Neural progenitor cell (in vitro differentiated cells): ENCODE results near the gene COL23A1. TPM values are rescaled to one million over a fixed set of nuclear protein-coding genes. Genes with fewer than 3 reads are reported as not detected.

Experiments used
- DNase-seq: peaks from one replicate; pipeline ENCODE4 v3.0.0-alpha.2; 2016; ENCODE audit warnings: low spot score
- H2AFZ ChIP-seq: fragments of 200-600 bp; sonication (generic); replicated peaks from 2 replicates; pipeline ENCODE4 v1.6.1; 2016; ENCODE audit warnings: antibody characterized with exemption
- H3F3A ChIP-seq: fragments of 200-600 bp; sonication (generic); 2 replicates; pipeline ENCODE4 v1.6.1; 2016; ENCODE audit warnings: antibody characterized with exemption, low read depth
- H3K27ac ChIP-seq: fragments of 200-600 bp; sonication (generic); 2 replicates; pipeline ENCODE4 v1.5.1; 2016; ENCODE audit warnings: mild to moderate bottlenecking
- H3K27me3 ChIP-seq: fragments of 200-600 bp; sonication (generic); 2 replicates; pipeline ENCODE4 v1.6.1; 2016; ENCODE audit warnings: mild to moderate bottlenecking, moderate library complexity
- H3K36me3 ChIP-seq: fragments of 200-600 bp; sonication (generic); 2 replicates; pipeline ENCODE4 v1.5.1; 2016
- H3K4me1 ChIP-seq: fragments of 200-600 bp; sonication (generic); 2 replicates; pipeline ENCODE4 v1.6.1; 2016; ENCODE audit warnings: mixed run types
- H3K4me2 ChIP-seq: fragments of 200-600 bp; sonication (generic); 2 replicates; pipeline ENCODE4 v1.6.1; 2016
- H3K4me3 ChIP-seq: fragments of 200-600 bp; sonication (generic); 2 replicates; pipeline ENCODE4 v1.5.1; 2016
- H3K79me2 ChIP-seq: fragments of 200-600 bp; sonication (generic); 2 replicates; pipeline ENCODE4 v1.6.1; 2016; ENCODE audit warnings: low read depth
- H3K9ac ChIP-seq: fragments of 200-600 bp; sonication (generic); 2 replicates; pipeline ENCODE4 v1.6.1; 2016
- H3K9me3 ChIP-seq: fragments of 200-600 bp; sonication (generic); 2 replicates; pipeline ENCODE4 v1.5.1; 2016; ENCODE audit warnings: low read depth
- H4K20me1 ChIP-seq: fragments of 200-600 bp; sonication (generic); 2 replicates; pipeline ENCODE4 v1.6.1; 2016; ENCODE audit warnings: low read depth
- H3K27ac Mint-ChIP-seq: 3 replicates; pipeline ENCODE4 v1.8.0; 2021; ENCODE audit warnings: mixed read lengths
- H3K27me3 Mint-ChIP-seq: 2 replicates; pipeline ENCODE4 v1.8.0; 2022; ENCODE audit warnings: low read depth, mild to moderate bottlenecking, inconsistent platforms, moderate library complexity, mixed read lengths; ENCODE audit not compliant: insufficient read depth
- H3K36me3 Mint-ChIP-seq: 3 replicates; pipeline ENCODE4 v1.8.0; 2021; ENCODE audit warnings: mixed read lengths
- H3K4me1 Mint-ChIP-seq: 3 replicates; pipeline ENCODE4 v1.8.0; 2021; ENCODE audit warnings: mixed read lengths
- H3K4me3 Mint-ChIP-seq: 3 replicates; pipeline ENCODE4 v1.8.0; 2021; ENCODE audit warnings: mild to moderate bottlenecking, moderate library complexity, mixed read lengths
- H3K9me3 Mint-ChIP-seq: 3 replicates; pipeline ENCODE4 v1.8.0; 2020; ENCODE audit warnings: mixed read lengths
- EZH2 ChIP-seq: fragments of 200-600 bp; sonication (generic); IDR thresholded peaks from 2 replicates; pipeline ENCODE4 v1.6.1; 2017; ENCODE audit warnings: antibody characterized with exemption, mild to moderate bottlenecking, moderate library complexity
- EZH2phosphoT487 ChIP-seq: fragments of 200-600 bp; sonication (generic); IDR thresholded peaks from 2 replicates; pipeline ENCODE4 v1.6.1; 2017; ENCODE audit warnings: antibody characterized with exemption
- total RNA-seq: library from RNA; depleted of rRNA; stranded (reverse); fragments of >200 nt; gene quantifications from 2 replicates; pipeline ENCODE4 v1.2.3, GENCODE V29; 2015; ENCODE audit warnings: low replicate concordance
- TF ChIP-seq, protein P1 (sequence below): fragments of 200-600 bp; sonication (generic); IDR thresholded peaks from 2 replicates; pipeline ENCODE4 v1.5.1; 2017; ENCODE audit warnings: antibody characterized with exemption, mild to moderate bottlenecking

The COL23A1 gene
- total RNA-seq, 1 donor from 2014 or later = not detected

GRCh38 chr5:178383919-178384815, 206.0 kb downstream of the COL23A1 start:
- Mint-ChIP-seq H3K27ac (peak overlapping the region; percentile 59), H3K27me3 (peaks cover 12% of the 10 kb centered on the region), H3K36me3 (no peaks in the 10 kb centered on the region), H3K4me3 (no peak overlapping the region), H3K4me1 (peaks cover 54% of the 10 kb centered on the region), H3K9me3 (no peaks in the 10 kb centered on the region)
- Histone ChIP-seq H3K4me2 (no peak overlapping the region), H3K9me3 (no peaks in the 10 kb centered on the region), H4K20me1 (no peaks in the 10 kb centered on the region), H3K4me1 (peaks cover 19% of the 10 kb centered on the region), H3K27me3 (no peaks in the 10 kb centered on the region), H3K9ac (no peak overlapping the region), H3K4me3 (no peak overlapping the region), H2AFZ (peak overlapping the region; percentile 77), H3K36me3 (no peaks in the 10 kb centered on the region), H3F3A (no peaks in the 10 kb centered on the region), H3K79me2 (no peaks in the 10 kb centered on the region), H3K27ac (no peak overlapping the region)
- no peak for TF ChIP-seq EZH2phosphoT487
- peak; percentile 46 for DNase-seq

GRCh38 chr5:178383301-178383918, 206.8 kb downstream of the COL23A1 start:
- H3K79me2 ChIP-seq = no peaks in the 10 kb centered on the region
- H3F3A ChIP-seq = no peaks in the 10 kb centered on the region
- no peak for DNase-seq
- H3K4me3 ChIP-seq = no peak overlapping the region
- H2AFZ ChIP-seq = no peak overlapping the region
- Mint-ChIP-seq H3K4me3 (no peak overlapping the region), H3K9me3 (no peaks in the 10 kb centered on the region), H3K4me1 (peaks cover 50% of the 10 kb centered on the region), H3K27ac (peak overlapping the region; percentile 59), H3K36me3 (no peaks in the 10 kb centered on the region), H3K27me3 (peaks cover 7% of the 10 kb centered on the region)
- H3K4me2 ChIP-seq = no peak overlapping the region
- no peak overlapping the region for H3K9ac ChIP-seq
- no peaks in the 10 kb centered on the region for H4K20me1 ChIP-seq
- H3K9me3 ChIP-seq = no peaks in the 10 kb centered on the region
- TF ChIP-seq EZH2 = no peak
- no peak for TF ChIP-seq EZH2phosphoT487
- TF ChIP-seq, protein P1, sequence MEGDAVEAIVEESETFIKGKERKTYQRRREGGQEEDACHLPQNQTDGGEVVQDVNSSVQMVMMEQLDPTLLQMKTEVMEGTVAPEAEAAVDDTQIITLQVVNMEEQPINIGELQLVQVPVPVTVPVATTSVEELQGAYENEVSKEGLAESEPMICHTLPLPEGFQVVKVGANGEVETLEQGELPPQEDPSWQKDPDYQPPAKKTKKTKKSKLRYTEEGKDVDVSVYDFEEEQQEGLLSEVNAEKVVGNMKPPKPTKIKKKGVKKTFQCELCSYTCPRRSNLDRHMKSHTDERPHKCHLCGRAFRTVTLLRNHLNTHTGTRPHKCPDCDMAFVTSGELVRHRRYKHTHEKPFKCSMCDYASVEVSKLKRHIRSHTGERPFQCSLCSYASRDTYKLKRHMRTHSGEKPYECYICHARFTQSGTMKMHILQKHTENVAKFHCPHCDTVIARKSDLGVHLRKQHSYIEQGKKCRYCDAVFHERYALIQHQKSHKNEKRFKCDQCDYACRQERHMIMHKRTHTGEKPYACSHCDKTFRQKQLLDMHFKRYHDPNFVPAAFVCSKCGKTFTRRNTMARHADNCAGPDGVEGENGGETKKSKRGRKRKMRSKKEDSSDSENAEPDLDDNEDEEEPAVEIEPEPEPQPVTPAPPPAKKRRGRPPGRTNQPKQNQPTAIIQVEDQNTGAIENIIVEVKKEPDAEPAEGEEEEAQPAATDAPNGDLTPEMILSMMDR = no peak
- peaks cover 19% of the 10 kb centered on the region for H3K4me1 ChIP-seq
- H3K27me3 ChIP-seq = no peaks in the 10 kb centered on the region
- no peak overlapping the region for H3K27ac ChIP-seq
- no peaks in the 10 kb centered on the region for H3K36me3 ChIP-seq

DNA sequence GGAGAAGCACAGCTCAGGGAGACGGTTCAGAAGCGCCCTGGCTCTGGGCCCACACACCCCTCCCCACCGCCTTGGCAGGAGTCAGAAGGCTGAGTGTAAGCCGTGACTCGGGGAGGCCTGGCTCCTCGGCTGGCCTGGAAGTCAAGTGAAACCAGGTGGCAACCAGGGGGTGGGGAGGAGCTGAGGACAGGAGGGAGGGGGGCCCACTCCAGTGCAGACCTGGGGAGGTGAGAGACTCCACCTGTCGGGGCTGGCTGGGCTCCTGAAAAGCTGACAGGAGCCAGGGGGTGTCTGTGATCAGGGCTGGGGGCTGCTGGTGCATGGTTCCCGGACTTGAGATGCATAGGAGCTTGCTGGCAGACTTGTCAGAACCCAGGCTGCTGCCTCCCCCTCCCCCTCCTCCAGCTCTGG, 207.4 kb downstream of the COL23A1 start:
- Mint-ChIP-seq H3K27ac (no peak overlapping the region), H3K4me1 (peaks cover 45% of the 10 kb centered on the region)

More for the DNA sequence above, 207.4 kb downstream of the COL23A1 start:
- Mint-ChIP-seq H3K9me3 (no peaks in the 10 kb centered on the region), H3K27me3 (peaks cover 7% of the 10 kb centered on the region), H3K36me3 (no peaks in the 10 kb centered on the region), H3K4me3 (no peak overlapping the region)
- Histone ChIP-seq H3K79me2 (no peaks in the 10 kb centered on the region), H3K36me3 (no peaks in the 10 kb centered on the region), H4K20me1 (no peaks in the 10 kb centered on the region), H3F3A (no peaks in the 10 kb centered on the region), H2AFZ (no peak overlapping the region), H3K27ac (no peak overlapping the region), H3K27me3 (no peaks in the 10 kb centered on the region), H3K4me3 (no peak overlapping the region), H3K4me1 (peaks cover 14% of the 10 kb centered on the region), H3K9ac (no peak overlapping the region), H3K9me3 (no peaks in the 10 kb centered on the region), H3K4me2 (no peak overlapping the region)
- DNase-seq = no peak
- TF ChIP-seq EZH2 (no peak), EZH2phosphoT487 (no peak)
- TF ChIP-seq, protein P1 = no peak
